ENCODE data around the gene CLDN10. TPM values are rescaled to one million over a fixed set of nuclear protein-coding genes. Genes with fewer than 3 reads are reported as not detected.

The CLDN10 gene
- total RNA-seq, 4 donors from 2014 or later: not detected

- Histone ChIP-seq H3K36me3 (no peaks in the 10 kb centered on the region), H3K4me1 (no peaks in the 10 kb centered on the region), H3K9me3 (peaks cover 0 to 4% of the 10 kb centered on the region in 2 donors), H3K4me3 (no peak overlapping the region), H3K27me3 (no peaks in the 10 kb centered on the region), H3K27ac (no peak overlapping the region)
- TF ChIP-seq POLR2A (IDR thresholded peaks at IDR 0.05): no peak
- TF ChIP-seq, protein P1, sequence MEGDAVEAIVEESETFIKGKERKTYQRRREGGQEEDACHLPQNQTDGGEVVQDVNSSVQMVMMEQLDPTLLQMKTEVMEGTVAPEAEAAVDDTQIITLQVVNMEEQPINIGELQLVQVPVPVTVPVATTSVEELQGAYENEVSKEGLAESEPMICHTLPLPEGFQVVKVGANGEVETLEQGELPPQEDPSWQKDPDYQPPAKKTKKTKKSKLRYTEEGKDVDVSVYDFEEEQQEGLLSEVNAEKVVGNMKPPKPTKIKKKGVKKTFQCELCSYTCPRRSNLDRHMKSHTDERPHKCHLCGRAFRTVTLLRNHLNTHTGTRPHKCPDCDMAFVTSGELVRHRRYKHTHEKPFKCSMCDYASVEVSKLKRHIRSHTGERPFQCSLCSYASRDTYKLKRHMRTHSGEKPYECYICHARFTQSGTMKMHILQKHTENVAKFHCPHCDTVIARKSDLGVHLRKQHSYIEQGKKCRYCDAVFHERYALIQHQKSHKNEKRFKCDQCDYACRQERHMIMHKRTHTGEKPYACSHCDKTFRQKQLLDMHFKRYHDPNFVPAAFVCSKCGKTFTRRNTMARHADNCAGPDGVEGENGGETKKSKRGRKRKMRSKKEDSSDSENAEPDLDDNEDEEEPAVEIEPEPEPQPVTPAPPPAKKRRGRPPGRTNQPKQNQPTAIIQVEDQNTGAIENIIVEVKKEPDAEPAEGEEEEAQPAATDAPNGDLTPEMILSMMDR (IDR thresholded peaks at IDR 0.05): no peak
- no peak for TF ChIP-seq POLR2AphosphoS5 (IDR thresholded peaks at IDR 0.05)
- in situ Hi-C loops (cut with MboI; ENCODE audit: low pct_ligation_motif_present in 1 of 4, low pct_unique_long_range_greater_than_20kb in 1 of 4, low sequenced_read_pairs in 3 of 4): loop anchor here in 1 of 4 donors (10.0 kb wide), 1 partner anchor 206 kb away; no protein-coding TSS in a partner anchor
- no peak for DNase-seq
- 90 to 92% methylated on average over 1 of the region's 1 CpG for WGBS, 2 donors (ENCODE audit: low coverage in 1 of 2)
- intact Hi-C loops (cut with DNase I; ENCODE audit: low total_unique reads): no loop called here
Observed at GRCh38 chr13:95628488-95628887, 76.0 kb downstream of the CLDN10 start.

DNA sequence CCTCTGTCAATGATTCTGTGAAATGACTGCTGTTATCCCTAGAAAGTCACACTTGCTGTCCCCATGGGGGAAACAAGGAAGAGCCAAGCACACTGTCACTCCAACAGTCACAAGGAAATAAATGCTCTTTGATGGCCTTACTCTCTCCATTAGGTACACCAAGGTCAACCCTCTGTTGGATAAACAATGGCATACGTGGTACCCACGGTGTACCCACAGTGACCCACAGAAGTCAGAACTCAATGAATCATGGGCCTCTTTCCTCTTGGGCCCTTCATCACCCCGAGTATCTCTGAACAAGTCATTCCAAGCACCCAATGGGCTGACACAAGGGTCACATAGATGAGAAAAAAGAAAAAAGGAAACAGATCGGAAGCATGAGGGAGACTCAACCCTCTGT is 76.6 kb downstream of the CLDN10 start:
- H3K36me3 ChIP-seq: no peaks in the 10 kb centered on the region
- no peaks in the 10 kb centered on the region for H3K4me1 ChIP-seq
- no peak for DNase-seq
- no peak for TF ChIP-seq POLR2AphosphoS5 (IDR thresholded peaks at IDR 0.05)
- no peak for TF ChIP-seq EP300 (IDR thresholded peaks at IDR 0.05; ENCODE audit: low read depth)
- TF ChIP-seq, protein P1 (IDR thresholded peaks at IDR 0.05): no peak
- 59 to 65% methylated on average over 2 to 4 of the region's 4 CpGs for WGBS, 2 donors (ENCODE audit: low coverage in 1 of 2)
- peaks cover 0 to 4% of the 10 kb centered on the region in 2 donors for H3K9me3 ChIP-seq
- in situ Hi-C loops (cut with MboI; ENCODE audit: low pct_ligation_motif_present in 1 of 4, low pct_unique_long_range_greater_than_20kb in 1 of 4, low sequenced_read_pairs in 3 of 4): loop anchor here in 1 of 4 donors (10.0 kb wide), 1 partner anchor 206 kb away; no protein-coding TSS in a partner anchor
- H3K27ac ChIP-seq: no peak overlapping the region
- intact Hi-C loops (cut with DNase I; ENCODE audit: low total_unique reads): no loop called here
- no peak overlapping the region for H3K4me3 ChIP-seq
- no peaks in the 10 kb centered on the region for H3K27me3 ChIP-seq

Other genes starting within 250 kb of the CLDN10 start
- 10 to 100 TPM in 1 of 4 donors, 1 to 10 TPM in 3; 6.4 to 15.3 (median 8.1) TPM for gene DZIP1, start 92.0 kb downstream of the CLDN10 start, total RNA-seq
- 10 to 100 TPM; 22.8 to 49.7 (median 35.5) TPM for gene DNAJC3, start 124.4 kb downstream of the CLDN10 start, total RNA-seq

Measured in transverse colon (tissue), 4 donors.